DND-41 (cell line): ENCODE measurements around the gene PAH.

Experiments used
- ATAC-seq: fragments of 200-7000 bp; cut with Tn5 transposase; 3 replicates; pipeline ENCODE4 v1.9.1; 2021; ENCODE audit warnings: low read depth; ENCODE audit not compliant: insufficient read depth
- DNase-seq: peaks from one replicate; pipeline ENCODE4 v3.0.0-alpha.2; 2020
- H2AFZ ChIP-seq: 2 replicates; pipeline ENCODE4 v1.6.0; 2012; ENCODE audit warnings: low read depth, low read length
- H3K27ac ChIP-seq: 2 replicates; pipeline ENCODE4 v1.5.1; 2012; ENCODE audit warnings: low read length, inconsistent platforms
- H3K27me3 ChIP-seq: fragments of 200-600 bp; sonication (generic); 2 replicates; pipeline ENCODE4 v1.6.0; 2012; ENCODE audit warnings: low read length, mild to moderate bottlenecking, inconsistent platforms; ENCODE audit not compliant: insufficient read depth, poor library complexity
- H3K36me3 ChIP-seq: 2 replicates; pipeline ENCODE4 v1.5.1; 2012; ENCODE audit warnings: low read length, inconsistent platforms; ENCODE audit not compliant: insufficient read depth
- H3K4me1 ChIP-seq: 2 replicates; pipeline ENCODE4 v1.5.1; 2012; ENCODE audit warnings: mild to moderate bottlenecking, low read length; ENCODE audit not compliant: insufficient read depth
- H3K4me2 ChIP-seq: 2 replicates; pipeline ENCODE4 v1.6.0; 2012; ENCODE audit warnings: mild to moderate bottlenecking, moderate library complexity, low read length, inconsistent platforms; ENCODE audit not compliant: insufficient read depth
- H3K4me3 ChIP-seq, 2 experiments: fragments of 200-600 bp in 1 of 2; shearing (Covaris generic) in 1 of 2; 2 replicates each; pipeline ENCODE4 v1.5.1; 2012 to 2016; ENCODE audit warnings: inconsistent platforms in 2 of 2, low read length in 2 of 2, mild to moderate bottlenecking in 2 of 2, low read depth in 1 of 2, moderate library complexity in 1 of 2
- H3K79me2 ChIP-seq: 2 replicates; pipeline ENCODE4 v1.6.0; 2012; ENCODE audit warnings: low read length, inconsistent platforms; ENCODE audit not compliant: insufficient read depth
- H3K9ac ChIP-seq: 2 replicates; pipeline ENCODE4 v1.6.0; 2012; ENCODE audit warnings: low read depth, mild to moderate bottlenecking, inconsistent platforms, low read length, moderate library complexity
- H3K9me3 ChIP-seq: 2 replicates; pipeline ENCODE4 v1.5.1; 2012; ENCODE audit warnings: low read length, moderate library complexity, mild to moderate bottlenecking, inconsistent platforms; ENCODE audit not compliant: insufficient read depth, severe bottlenecking
- H4K20me1 ChIP-seq: 2 replicates; pipeline ENCODE4 v1.6.0; 2012; ENCODE audit warnings: low read length; ENCODE audit not compliant: insufficient read depth
- EZH2 ChIP-seq: IDR thresholded peaks from 3 replicates; pipeline ENCODE4 v1.6.1; 2012; ENCODE audit warnings: borderline replicate concordance, low read depth, mild to moderate bottlenecking, moderate library complexity, low read length, inconsistent platforms; ENCODE audit not compliant: severe bottlenecking
- TF ChIP-seq, protein P1 (sequence below): IDR thresholded peaks from 2 replicates; pipeline ENCODE4 v1.5.1; 2012; ENCODE audit warnings: borderline replicate concordance, low read length, moderate library complexity, mild to moderate bottlenecking; ENCODE audit not compliant: poor library complexity, severe bottlenecking; ENCODE audit errors: extremely low read depth

Gene PAH

GRCh38 chr12:102933168-102933567, 16.1 kb upstream of the PAH start:
- DNase-seq (no peak), ATAC-seq (no peak)
- no peak overlapping the region for H3K27ac ChIP-seq
- no peak overlapping the region for H3K9ac ChIP-seq
- TF ChIP-seq, protein P1, sequence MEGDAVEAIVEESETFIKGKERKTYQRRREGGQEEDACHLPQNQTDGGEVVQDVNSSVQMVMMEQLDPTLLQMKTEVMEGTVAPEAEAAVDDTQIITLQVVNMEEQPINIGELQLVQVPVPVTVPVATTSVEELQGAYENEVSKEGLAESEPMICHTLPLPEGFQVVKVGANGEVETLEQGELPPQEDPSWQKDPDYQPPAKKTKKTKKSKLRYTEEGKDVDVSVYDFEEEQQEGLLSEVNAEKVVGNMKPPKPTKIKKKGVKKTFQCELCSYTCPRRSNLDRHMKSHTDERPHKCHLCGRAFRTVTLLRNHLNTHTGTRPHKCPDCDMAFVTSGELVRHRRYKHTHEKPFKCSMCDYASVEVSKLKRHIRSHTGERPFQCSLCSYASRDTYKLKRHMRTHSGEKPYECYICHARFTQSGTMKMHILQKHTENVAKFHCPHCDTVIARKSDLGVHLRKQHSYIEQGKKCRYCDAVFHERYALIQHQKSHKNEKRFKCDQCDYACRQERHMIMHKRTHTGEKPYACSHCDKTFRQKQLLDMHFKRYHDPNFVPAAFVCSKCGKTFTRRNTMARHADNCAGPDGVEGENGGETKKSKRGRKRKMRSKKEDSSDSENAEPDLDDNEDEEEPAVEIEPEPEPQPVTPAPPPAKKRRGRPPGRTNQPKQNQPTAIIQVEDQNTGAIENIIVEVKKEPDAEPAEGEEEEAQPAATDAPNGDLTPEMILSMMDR, result no peak
- no peak for TF ChIP-seq EZH2
- no peak overlapping the region for H3K4me2 ChIP-seq
- H3K4me3 ChIP-seq, result no peak overlapping the region
- H3K36me3 ChIP-seq, result no peaks in the 10 kb centered on the region
- H3K9me3 ChIP-seq, result no peaks in the 10 kb centered on the region
- no peaks in the 10 kb centered on the region for H3K4me1 ChIP-seq
- H4K20me1 ChIP-seq, result no peaks in the 10 kb centered on the region
- no peaks in the 10 kb centered on the region for H3K27me3 ChIP-seq
- no peak overlapping the region for H2AFZ ChIP-seq
- no peaks in the 10 kb centered on the region for H3K79me2 ChIP-seq

DNA sequence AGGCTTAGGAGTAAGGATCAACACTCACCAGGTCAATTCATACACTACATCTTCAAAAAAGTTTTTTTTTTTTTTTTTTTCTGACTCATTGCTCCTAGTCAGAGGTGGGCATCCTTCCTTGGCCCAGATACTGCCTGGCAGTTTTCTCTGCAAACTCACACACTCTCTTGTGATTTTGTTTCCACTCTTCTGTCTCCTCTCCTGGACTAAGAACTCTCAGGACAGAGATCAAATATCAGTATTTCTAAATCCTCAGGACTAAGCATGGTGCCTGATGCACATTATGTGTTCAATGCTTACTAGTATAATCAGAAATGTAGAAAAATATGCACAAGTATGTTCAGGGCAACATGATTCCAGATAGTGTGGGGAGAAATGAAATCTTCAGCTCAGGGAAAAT, 10.2 kb upstream of the PAH start:
- Histone ChIP-seq H2AFZ (no peak overlapping the region), H3K4me1 (no peaks in the 10 kb centered on the region), H3K4me3 (no peak overlapping the region), H3K27me3 (no peaks in the 10 kb centered on the region), H3K27ac (no peak overlapping the region), H3K4me2 (no peak overlapping the region), H4K20me1 (no peaks in the 10 kb centered on the region), H3K9me3 (no peaks in the 10 kb centered on the region), H3K9ac (no peak overlapping the region), H3K79me2 (no peaks in the 10 kb centered on the region), H3K36me3 (no peaks in the 10 kb centered on the region)
- no peak for DNase-seq
- TF ChIP-seq, protein P1, result no peak
- TF ChIP-seq EZH2, result no peak
- ATAC-seq, result no peak

DNA sequence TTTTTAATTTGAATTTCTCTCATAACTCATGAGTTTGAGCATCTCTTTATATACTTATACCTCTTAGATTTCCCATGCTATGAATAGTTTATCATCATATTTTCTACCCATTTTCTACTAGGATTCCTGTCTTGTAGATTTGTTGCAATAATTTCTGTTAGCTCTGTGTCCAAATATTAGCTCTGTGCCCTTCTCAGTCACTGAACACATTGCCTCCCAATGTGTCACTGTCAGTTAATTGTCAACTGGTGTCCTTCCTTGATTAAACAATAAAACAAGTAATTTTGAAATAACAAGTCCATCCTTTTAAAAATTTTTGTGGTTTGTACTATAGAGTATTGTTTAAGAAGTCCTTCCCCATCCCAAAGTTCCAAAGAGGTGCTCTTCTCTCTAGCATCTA, 4.2 kb upstream of the PAH start:
- H3K36me3 ChIP-seq, result no peaks in the 10 kb centered on the region
- H2AFZ ChIP-seq, result no peak overlapping the region
- no peak overlapping the region for H3K4me3 ChIP-seq
- H3K79me2 ChIP-seq, result no peaks in the 10 kb centered on the region
- H3K9ac ChIP-seq, result no peak overlapping the region
- DNase-seq (no peak), ATAC-seq (no peak)
- TF ChIP-seq, protein P1, result no peak
- no peak for TF ChIP-seq EZH2
- no peak overlapping the region for H3K4me2 ChIP-seq
- no peaks in the 10 kb centered on the region for H3K9me3 ChIP-seq
- no peaks in the 10 kb centered on the region for H3K27me3 ChIP-seq
- H3K4me1 ChIP-seq, result no peaks in the 10 kb centered on the region
- no peak overlapping the region for H3K27ac ChIP-seq
- no peaks in the 10 kb centered on the region for H4K20me1 ChIP-seq

DNA sequence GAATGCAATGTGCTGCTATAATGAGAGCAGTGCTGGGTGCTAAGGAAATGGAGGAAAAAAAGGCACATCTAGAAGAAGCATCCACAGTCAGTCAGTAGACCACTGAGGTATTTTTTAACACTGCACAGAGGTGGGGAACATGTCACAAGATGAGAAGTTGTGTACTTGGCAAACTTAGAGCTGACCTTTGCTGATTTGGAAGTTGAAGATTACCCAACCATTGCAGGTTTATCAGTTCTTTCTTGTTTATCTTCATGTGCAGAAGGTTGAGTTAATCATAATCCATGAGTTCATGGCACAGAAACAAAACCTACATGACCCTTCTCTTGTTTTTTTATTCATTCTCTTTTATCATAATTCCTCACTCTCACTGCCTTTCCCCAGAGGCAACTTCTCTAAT, 3.2 kb upstream of the PAH start:
- H3K36me3 ChIP-seq, result no peaks in the 10 kb centered on the region
- no peak overlapping the region for H3K9ac ChIP-seq
- no peak overlapping the region for H3K4me3 ChIP-seq
- no peak overlapping the region for H3K4me2 ChIP-seq
- ATAC-seq (no peak), DNase-seq (no peak)
- H3K27me3 ChIP-seq, result no peaks in the 10 kb centered on the region
- TF ChIP-seq, protein P1, result no peak
- TF ChIP-seq EZH2, result no peak
- H2AFZ ChIP-seq, result no peak overlapping the region
- H4K20me1 ChIP-seq, result no peaks in the 10 kb centered on the region
- H3K9me3 ChIP-seq, result no peaks in the 10 kb centered on the region
- H3K27ac ChIP-seq, result no peak overlapping the region
- no peaks in the 10 kb centered on the region for H3K79me2 ChIP-seq
- H3K4me1 ChIP-seq, result no peaks in the 10 kb centered on the region
